Right kidney (tissue), 1 donor: ENCODE data around the gene PARD3B.

Experiments used
- DNase-seq: peaks from one replicate; pipeline ENCODE4 v3.0.0-alpha.2; 2016

PARD3B gene

DNA sequence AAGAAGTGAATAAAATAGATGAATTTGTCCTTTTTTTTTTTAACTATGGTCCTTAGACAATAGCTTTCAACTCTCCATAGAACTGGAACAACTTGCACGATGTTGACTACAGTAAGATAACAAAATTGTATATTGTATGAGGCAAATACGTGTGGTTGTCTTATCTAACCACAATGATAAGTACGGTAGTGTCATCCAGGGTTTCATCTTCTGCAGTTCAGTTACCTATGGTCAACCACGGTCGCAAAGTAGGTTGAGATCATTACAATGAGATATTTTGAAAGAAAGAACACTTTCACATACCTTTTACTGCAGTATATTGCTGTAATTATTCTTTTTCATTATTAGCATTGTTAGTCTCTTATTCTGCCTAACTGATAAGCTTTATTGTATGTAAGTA is 295.2 kb downstream of the PARD3B start:
- DNase-seq, result no peak

GRCh38 chr2:204842068-204842467 is 296.8 kb downstream of the PARD3B start:
- DNase-seq, result no peak

DNA sequence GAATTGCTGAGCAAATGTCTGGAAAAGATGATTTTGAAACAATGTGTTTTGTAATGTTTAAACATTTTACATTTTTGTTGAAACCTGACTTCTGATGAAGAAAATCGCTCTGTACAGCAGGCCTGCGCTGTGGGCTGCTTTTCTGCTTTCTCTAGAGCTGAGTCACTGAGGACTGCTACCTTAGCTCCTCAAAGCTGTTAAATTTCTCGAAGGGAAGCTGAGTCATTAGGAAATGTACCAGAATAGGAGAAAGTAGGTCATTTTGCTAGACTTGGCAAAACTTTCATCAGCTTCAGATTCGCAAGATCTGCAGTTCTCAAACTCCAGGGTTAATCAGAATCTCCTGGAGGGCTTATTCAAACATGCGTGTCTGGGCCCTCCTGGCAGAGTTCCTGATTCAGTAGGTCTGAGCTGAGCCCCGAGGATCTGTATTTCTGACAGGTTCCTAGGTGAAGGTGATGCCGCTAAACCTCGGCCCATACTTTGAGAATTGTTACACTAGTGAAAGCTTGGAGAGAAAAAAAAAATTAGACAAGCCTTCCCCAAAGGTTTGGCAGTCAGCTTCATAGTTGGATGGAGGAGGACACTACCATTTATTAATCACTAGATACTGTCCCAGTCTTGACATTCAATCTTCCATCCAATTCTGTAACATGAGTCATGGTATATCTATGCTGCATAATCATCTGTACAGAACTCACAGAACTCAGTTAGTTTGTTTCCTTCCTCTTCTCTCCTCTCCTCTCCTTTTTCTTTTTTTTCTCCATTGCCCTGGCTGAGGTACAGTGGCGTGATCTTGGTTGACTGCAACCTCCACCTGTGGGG is 297.6 kb downstream of the PARD3B start:
- no peak for DNase-seq

GRCh38 chr2:204846471-204846870 is 301.2 kb downstream of the PARD3B start:
- DNase-seq, result no peak

- DNase-seq, result no peak
These were observed 304.6 kb downstream of the PARD3B start for GRCh38 chr2:204849892-204850291.

DNA sequence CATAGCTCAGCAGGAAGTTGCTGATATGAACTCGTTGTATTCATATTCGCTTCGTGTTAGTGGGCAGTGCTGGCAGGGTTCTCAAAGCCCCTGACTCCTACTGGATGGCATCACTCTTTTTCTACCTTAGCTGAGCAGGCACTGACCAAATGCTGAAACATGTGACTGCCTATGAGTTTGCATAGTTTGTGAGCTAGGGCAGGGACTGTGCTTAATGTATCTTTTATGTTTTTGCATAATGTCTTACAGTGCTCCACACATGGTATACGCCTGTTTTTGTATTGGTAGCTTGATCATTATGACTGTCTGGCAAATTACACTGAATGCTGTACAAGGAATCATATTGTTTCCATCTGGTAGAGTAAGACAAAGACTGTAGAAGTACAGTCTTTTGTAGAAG is 305.3 kb downstream of the PARD3B start:
- no peak for DNase-seq

DNA sequence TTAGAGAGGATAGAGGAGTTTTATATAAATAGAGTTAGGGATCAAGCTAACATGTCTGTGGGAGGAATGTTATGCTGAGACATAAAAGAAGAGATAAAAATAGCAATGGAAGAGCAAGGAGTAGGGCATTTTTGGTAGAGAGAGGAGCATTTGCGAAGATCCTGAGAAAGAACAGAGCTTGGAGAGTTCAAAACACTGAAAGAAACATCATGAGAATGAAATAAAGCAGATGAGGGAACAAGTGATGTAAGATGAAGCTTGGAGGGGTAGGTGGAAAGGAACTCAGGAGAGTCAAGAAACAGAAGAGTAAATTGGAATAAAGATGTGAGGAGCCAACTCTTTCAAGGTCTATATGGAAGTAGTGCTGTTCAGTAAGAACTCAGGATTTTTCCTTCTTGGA is 308.6 kb downstream of the PARD3B start:
- DNase-seq, result no peak

DNA sequence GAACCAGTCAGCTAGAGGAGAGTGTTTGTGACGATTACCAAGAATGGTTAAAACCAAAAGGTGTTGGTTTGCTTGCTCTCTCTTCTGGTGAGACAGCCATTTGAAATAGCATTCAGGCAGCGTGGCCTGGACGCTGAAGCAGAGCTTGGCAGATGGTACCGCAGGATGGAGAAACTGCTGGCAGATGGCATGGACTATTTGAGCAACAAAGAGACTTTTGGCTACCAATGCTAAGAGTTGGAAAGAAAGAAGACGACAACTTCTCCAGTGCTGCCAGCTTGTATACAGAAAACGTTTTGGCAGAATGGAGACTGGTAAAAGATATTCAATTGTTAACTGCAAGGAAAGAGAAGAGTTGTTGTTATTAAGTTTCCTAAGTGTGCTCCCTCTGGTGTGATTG is 315.0 kb downstream of the PARD3B start:
- DNase-seq, result no peak

DNA sequence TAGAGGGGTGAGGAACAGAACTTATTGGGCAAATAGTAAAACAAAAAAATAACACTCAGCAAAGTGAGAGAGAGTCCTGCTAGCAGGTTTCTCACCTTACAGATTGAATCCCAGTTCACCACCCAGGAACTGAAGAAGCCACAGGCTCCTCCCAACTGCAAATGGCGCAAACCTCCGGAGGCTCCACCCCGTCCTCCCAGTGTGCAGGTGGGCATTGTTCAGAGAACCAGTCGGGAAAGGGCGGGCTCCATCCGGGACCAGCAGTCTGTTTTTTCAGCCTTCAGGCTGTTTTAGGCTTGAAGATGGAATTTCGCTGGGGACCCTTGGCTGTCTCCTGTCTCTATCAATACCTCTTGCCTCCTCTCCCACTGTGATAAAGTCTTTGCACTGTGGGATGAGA is 317.5 kb downstream of the PARD3B start:
- no peak for DNase-seq

GRCh38 chr2:204863336-204863735 is 318.1 kb downstream of the PARD3B start:
- no peak for DNase-seq

GRCh38 chr2:204869132-204869823 is 324.0 kb downstream of the PARD3B start:
- DNase-seq, result no peak

- DNase-seq, result no peak
These were observed 324.8 kb downstream of the PARD3B start for GRCh38 chr2:204870053-204870452.

DNA sequence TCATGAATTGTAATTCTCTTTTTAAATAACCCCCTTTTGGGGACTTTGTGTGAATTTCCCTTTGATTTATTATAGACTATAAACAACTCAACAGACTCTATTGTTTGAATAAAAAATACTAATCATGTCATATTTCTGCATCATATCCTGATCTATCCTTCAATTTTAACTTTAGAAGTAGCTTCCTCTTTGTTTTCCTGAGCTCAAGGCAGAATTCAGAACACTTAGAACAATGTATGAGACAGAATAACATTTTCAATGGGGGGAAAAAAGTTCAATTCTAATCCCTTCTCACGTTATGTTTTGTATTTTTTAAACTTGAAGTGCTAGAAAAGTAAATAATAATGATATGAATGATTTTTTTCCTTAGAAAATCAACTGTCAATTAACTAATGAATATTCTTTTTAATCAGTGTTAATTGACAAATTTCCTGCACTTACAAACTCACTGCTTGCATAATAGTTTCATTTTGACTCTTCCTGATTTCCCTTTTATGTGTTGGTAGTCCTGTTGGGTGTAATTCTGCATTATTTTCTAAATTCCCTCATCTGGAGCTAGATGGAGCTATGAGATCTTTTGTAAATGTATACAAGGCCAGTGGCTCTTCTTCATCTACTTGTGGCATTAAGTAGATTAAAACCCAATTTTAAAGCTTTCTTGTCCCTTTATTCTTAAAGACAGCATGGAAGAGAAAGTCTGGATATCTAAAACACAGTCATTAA is 326.1 kb downstream of the PARD3B start:
- DNase-seq, result peak; percentile 8

DNA sequence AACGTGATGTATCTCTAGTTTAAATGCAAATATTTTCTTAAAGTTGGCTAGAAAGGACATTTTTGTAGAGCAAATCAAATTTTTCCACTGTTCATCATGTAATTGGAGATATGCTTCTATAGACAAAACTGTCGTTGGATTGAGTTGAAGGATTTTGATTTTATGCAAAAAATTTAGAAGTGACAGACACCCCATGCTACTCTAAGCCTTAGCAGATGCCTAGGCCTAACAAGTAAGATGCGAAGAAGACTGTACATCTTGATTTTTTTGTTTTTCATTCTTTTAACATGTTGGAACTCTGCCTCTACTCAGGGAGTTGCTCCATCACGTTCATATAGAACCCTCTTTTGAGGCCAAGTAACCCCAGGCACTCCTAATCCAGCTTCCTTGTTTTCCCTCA is 331.0 kb downstream of the PARD3B start:
- no peak for DNase-seq

DNA sequence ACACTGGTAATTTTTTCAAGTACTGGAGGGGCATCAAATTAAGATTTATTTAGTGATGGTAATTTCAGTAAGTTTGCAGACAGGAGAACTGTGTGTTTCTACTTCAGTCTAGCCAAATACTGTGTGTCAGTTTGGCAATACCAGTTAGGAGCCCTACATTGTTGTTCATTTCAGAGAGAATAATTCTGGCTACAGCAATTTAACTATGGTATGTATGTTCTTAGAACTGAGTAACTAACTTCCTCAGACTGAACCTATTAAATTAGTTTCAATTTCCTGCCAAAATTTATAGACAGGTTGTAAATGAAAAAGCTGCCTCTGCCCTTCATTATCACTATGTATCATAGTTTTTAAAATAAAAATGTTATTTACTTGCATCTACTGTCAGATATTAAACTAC is 332.4 kb downstream of the PARD3B start:
- no peak for DNase-seq

- no peak for DNase-seq
These were observed 335.7 kb downstream of the PARD3B start for GRCh38 chr2:204880928-204881327.

DNA sequence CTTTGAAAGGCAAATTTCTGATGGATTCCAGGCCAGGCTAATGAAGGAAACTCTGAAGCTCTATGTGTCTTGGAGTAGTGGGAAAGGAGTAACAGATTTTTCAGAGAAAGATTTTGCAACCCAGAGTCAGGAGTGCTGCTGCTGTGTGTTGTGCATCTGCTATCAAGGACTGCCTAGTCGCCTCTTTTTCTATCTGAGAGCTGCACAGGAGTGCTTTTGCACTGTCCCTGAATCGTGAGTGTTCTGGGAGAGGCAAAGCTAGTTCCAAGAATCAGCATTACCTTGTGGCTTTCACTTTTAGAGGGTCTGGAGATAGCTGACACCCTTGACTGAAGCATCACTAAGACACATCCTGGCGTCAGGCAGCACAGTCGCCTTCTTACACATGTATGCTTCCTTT is 336.4 kb downstream of the PARD3B start:
- no peak for DNase-seq

DNA sequence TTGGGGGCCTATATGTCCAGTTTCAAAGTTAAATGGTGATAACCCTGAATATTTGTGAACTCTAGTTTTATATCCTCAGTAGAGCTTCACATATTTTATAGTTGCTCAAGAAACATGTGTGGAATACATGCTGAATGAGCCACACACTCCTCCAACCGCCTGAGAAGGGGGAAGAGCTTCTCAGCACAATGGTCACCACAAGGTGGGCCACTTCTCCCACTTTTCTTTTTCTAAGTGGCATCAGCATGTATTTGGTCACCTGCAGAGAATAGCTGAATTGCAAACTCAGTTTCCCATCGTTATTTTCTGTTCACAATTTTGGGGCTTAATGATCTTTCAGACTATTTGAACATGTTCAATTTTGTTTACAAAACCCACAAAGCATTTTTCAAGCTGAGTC is 340.5 kb downstream of the PARD3B start:
- DNase-seq, result no peak

GRCh38 chr2:204886713-204887112 is 341.4 kb downstream of the PARD3B start:
- DNase-seq, result no peak

DNA sequence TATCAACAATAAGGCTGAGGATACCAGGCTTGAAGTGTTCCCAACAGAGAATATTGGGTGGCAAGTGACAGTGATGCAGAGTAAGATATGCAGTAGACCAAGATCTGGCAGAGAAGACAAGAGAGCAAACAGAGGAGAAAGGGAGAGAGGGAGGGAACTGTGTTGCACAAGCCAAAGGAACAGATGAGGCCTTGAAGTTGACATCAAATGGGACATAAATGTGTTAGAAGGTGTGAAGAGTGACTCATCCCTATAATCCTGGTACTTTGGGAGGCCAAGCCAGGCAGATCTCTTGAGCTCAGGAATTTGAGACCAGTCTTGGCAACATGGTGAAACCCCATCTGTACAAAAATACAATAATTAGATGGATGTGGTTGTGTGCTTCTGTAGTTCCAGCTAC is 342.9 kb downstream of the PARD3B start:
- DNase-seq, result no peak

DNA sequence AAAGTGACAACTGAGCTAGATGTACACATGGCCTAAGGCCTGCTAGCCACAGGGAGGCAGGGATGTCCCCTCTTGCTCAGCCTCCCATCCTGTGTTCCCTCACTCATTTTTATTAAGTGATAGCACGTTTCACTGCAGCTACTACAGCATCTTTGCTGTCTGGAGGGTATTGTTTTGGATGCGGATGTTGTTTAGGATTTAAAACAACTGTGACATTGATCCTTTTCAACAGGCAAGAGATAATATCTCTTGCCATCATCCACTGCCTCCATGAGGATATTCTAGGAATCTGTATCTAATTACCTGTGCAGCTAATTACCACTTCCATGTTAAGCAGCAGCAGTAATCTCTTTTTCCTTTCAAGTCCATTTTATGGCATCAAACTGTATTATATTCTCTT is 345.4 kb downstream of the PARD3B start:
- no peak for DNase-seq

- DNase-seq, result no peak
These were observed 346.5 kb downstream of the PARD3B start for GRCh38 chr2:204891739-204892138.

DNA sequence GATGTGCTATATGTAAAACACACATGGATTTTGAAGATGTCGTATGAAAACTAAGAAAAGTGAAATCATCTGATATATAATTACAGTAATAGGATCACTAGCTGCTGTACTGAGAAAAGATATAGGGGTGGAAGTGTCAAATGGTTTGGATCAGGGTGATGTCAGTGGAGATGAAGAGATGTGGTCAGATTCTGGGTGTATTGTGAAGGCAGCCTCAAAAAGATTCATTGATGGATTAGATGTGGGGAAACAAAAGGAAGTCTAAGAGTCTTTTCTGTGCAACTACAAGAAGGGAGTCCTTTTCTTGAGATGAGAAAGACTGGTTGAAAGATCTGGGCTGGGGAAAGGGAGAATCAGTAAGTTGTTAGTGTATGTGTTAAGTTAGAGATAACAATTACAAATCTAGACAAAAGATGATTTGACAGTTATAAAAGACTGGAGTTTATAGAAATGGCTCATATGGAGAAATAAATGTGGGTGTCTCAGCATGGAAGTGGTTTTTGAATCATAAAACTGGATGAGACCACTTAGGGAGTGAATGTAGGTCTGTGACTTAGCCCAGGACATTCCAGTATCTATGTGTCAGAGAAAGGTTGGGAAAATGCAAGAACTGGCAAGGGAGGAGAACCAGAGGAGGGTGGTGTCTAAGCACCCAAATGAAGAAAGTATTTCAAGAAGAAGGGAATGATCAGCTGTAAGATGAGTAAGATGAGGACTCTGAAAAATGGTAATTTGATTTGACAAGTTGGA is 347.4 kb downstream of the PARD3B start:
- no peak for DNase-seq
